Vagina (tissue), 2 donors: ENCODE measurements around the gene PARVB. TPM values are rescaled to one million over a fixed set of nuclear protein-coding genes. Genes with fewer than 3 reads are reported as not detected.

Experiments
- DNase-seq, 2 donors: peaks; one replicate each; pipeline ENCODE4 v3.0.0-alpha.2; 2017; ENCODE audit errors: extremely low spot score in 2 of 2
- H3K27ac ChIP-seq: fragments of 200-600 bp; sonication (generic); one replicate; pipeline ENCODE4 v1.5.1; 2019
- H3K27me3 ChIP-seq: fragments of 200-600 bp; sonication (generic); one replicate; pipeline ENCODE4 v1.5.1; 2019
- H3K36me3 ChIP-seq, 2 donors: fragments of 200-600 bp; sonication (generic); one replicate each; pipeline ENCODE4 v1.5.1; 2017 to 2019
- H3K4me1 ChIP-seq: fragments of 200-600 bp; sonication (generic); one replicate; pipeline ENCODE4 v1.5.1; 2019
- H3K4me3 ChIP-seq, 2 donors: fragments of 200-600 bp; sonication (generic); 1 replicate in 1 of 2; 2 replicates in 1 of 2; pipeline ENCODE4 v1.5.1; 2016 to 2019
- H3K9me3 ChIP-seq: fragments of 200-600 bp; sonication (generic); one replicate; pipeline ENCODE4 v1.5.1; 2019
- CTCF ChIP-seq, 3 experiments: fragments of 450-650 bp in 2 of 3; fragments of 200-600 bp in 1 of 3; sonication (generic) in 1 of 3; IDR thresholded peaks; one replicate each; pipeline ENCODE4 v1.5.1; 2017 to 2019; ENCODE audit warnings: antibody characterized with exemption in 3 of 3, mild to moderate bottlenecking in 2 of 3, moderate library complexity in 2 of 3
- POLR2A ChIP-seq, 2 donors: fragments of 450-650 bp; IDR thresholded peaks; one replicate each; pipeline ENCODE4 v1.6.1; 2017; ENCODE audit warnings: antibody characterized with exemption in 2 of 2, mild to moderate bottlenecking in 2 of 2, moderate library complexity in 2 of 2
- POLR2AphosphoS5 ChIP-seq, 2 donors: sonication (generic); formaldehyde crosslinking; IDR thresholded peaks; one replicate each; pipeline ENCODE4 v1.9.0; 2017; ENCODE audit warnings: antibody characterized with exemption in 2 of 2, mild to moderate bottlenecking in 2 of 2, low read depth in 1 of 2; ENCODE audit not compliant: insufficient read depth in 1 of 2
- intact Hi-C: fragments of 100-400 bp; cut with DNase I; formaldehyde crosslinking; loops from one replicate; pipeline ENCODE4 v1.15.1; 2023
- total RNA-seq: library from RNA; depleted of rRNA; stranded (reverse); fragments of >200 nt; gene quantifications from one replicate; pipeline ENCODE4 v1.2.3, GENCODE V29; 2016

The PARVB gene
- total RNA-seq, 1 donor from 2014 or later = 11.3 TPM

DNA sequence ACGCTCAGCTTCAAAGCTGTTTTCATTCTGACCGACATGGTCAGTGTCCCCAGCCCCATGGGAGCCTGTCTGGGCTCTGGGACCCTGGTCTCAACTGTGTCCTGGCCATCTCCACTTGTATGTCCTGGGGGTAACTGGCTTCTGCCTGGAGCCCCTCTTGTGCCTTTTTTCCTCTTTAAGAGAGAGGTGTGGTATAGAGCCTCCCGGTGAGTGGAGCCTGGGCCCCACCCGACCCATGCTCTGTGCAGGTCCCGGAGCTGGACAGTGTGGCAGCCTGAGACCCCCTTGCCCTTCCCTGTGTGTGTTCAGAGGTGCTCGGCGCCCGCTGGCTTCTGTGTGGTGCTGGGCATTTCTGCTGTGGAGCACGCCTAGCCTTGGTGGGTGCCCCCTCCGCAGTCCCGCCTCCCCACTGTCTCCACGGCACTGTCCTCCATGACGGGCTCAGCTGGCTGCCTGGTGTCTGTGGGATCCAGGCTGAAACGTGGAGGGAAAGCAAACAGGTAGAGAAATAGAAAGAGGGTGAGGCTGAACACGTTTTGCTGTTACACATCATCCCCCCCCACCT lies 74.9 kb downstream of the PARVB start:
- TF ChIP-seq POLR2A (IDR thresholded peaks at IDR 0.05) (no peak), CTCF (IDR thresholded peaks at IDR 0.05) (no peak), POLR2AphosphoS5 (IDR thresholded peaks at IDR 0.05; ENCODE audit: insufficient read depth in 1 of 2, low read depth in 1 of 2) (no peak)
- H3K4me3 ChIP-seq = no peak overlapping the region
- no peaks in the 10 kb centered on the region for H3K27me3 ChIP-seq
- H3K36me3 ChIP-seq = peaks cover 0 to 7% of the 10 kb centered on the region in 2 donors
- H3K4me1 ChIP-seq = no peaks in the 10 kb centered on the region
- intact Hi-C loops = no loop called here
- H3K9me3 ChIP-seq = no peaks in the 10 kb centered on the region
- no peak overlapping the region for H3K27ac ChIP-seq
- no peak for DNase-seq

- Histone ChIP-seq H3K9me3 (no peaks in the 10 kb centered on the region), H3K36me3 (peaks cover 0 to 7% of the 10 kb centered on the region in 2 donors)
Observed at GRCh38 chr22:44099696-44100095, 75.6 kb downstream of the PARVB start.

DNA sequence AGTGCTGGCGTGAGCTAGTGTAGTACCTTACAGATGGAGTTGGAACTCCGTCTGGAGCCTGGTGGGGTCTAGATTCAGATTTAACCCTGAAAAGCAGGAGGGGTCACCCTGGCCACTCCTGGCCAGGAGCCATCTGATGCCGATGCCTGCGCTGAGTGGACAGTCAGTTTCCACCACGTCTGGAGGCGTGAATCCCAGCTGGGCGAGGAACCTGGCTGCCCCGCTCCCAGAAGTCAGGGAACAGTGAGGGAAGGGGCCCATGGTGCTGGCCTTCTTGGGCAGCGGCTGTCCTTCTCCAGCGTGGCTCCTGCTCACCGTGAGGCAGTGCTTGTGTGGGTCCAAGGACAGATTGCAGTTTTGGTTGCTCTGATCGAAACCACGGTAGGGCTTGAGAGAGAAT lies 76.3 kb downstream of the PARVB start:
- no peak for DNase-seq
- no peaks in the 10 kb centered on the region for H3K9me3 ChIP-seq
- intact Hi-C loops = no loop called here
- H3K27me3 ChIP-seq = no peaks in the 10 kb centered on the region
- TF ChIP-seq POLR2AphosphoS5 (IDR thresholded peaks at IDR 0.05; ENCODE audit: insufficient read depth in 1 of 2, low read depth in 1 of 2) = no peak
- TF ChIP-seq CTCF (IDR thresholded peaks at IDR 0.05) = no peak
- TF ChIP-seq POLR2A (IDR thresholded peaks at IDR 0.05) = no peak
- H3K4me3 ChIP-seq = no peak overlapping the region
- no peak overlapping the region for H3K27ac ChIP-seq
- peaks cover 0 to 7% of the 10 kb centered on the region in 2 donors for H3K36me3 ChIP-seq
- H3K4me1 ChIP-seq = no peaks in the 10 kb centered on the region

More at GRCh38 chr22:44099696-44100095, 75.6 kb downstream of the PARVB start:
- no peak overlapping the region for H3K4me3 ChIP-seq
- no peak overlapping the region for H3K27ac ChIP-seq
- no peaks in the 10 kb centered on the region for H3K27me3 ChIP-seq
- intact Hi-C loops = no loop called here
- H3K4me1 ChIP-seq = no peaks in the 10 kb centered on the region
- no peak for DNase-seq
- TF ChIP-seq POLR2AphosphoS5 (IDR thresholded peaks at IDR 0.05; ENCODE audit: insufficient read depth in 1 of 2, low read depth in 1 of 2) (no peak), POLR2A (IDR thresholded peaks at IDR 0.05) (no peak), CTCF (IDR thresholded peaks at IDR 0.05) (no peak)

GRCh38 chr22:44102121-44102520 lies 78.0 kb downstream of the PARVB start:
- Histone ChIP-seq H3K27me3 (no peaks in the 10 kb centered on the region), H3K4me1 (no peaks in the 10 kb centered on the region), H3K9me3 (no peaks in the 10 kb centered on the region), H3K4me3 (no peak overlapping the region), H3K36me3 (peaks cover 0 to 1% of the 10 kb centered on the region in 2 donors), H3K27ac (no peak overlapping the region)
- TF ChIP-seq POLR2A (IDR thresholded peaks at IDR 0.05) (no peak), CTCF (IDR thresholded peaks at IDR 0.05) (no peak), POLR2AphosphoS5 (IDR thresholded peaks at IDR 0.05; ENCODE audit: insufficient read depth in 1 of 2, low read depth in 1 of 2) (no peak)
- intact Hi-C loops = no loop called here
- no peak for DNase-seq

GRCh38 chr22:44102856-44103255 lies 78.8 kb downstream of the PARVB start:
- Histone ChIP-seq H3K27me3 (no peaks in the 10 kb centered on the region), H3K9me3 (no peaks in the 10 kb centered on the region), H3K4me1 (no peaks in the 10 kb centered on the region), H3K4me3 (no peak overlapping the region), H3K27ac (no peak overlapping the region), H3K36me3 (no peaks in the 10 kb centered on the region)
- TF ChIP-seq POLR2AphosphoS5 (IDR thresholded peaks at IDR 0.05; ENCODE audit: insufficient read depth in 1 of 2, low read depth in 1 of 2) = no peak
- TF ChIP-seq CTCF (IDR thresholded peaks at IDR 0.05) = no peak
- TF ChIP-seq POLR2A (IDR thresholded peaks at IDR 0.05) = no peak
- no peak for DNase-seq
- intact Hi-C loops = no loop called here
